GM18867 (cell line): ENCODE data around the gene PPIB.
"Not testable (repeated sequence)": the region's sequence is repeated elsewhere in the genome, so short reads cannot be mapped to it uniquely, and the experiment has no call there.

Experiments
- ATAC-seq: cut with Tn5 transposase; IDR thresholded peaks from one replicate; pipeline ENCODE4 v1.9.1; 2021; ENCODE audit warnings: mild to moderate bottlenecking, moderate library complexity; ENCODE audit not compliant: unreplicated experiment

The PPIB gene

DNA sequence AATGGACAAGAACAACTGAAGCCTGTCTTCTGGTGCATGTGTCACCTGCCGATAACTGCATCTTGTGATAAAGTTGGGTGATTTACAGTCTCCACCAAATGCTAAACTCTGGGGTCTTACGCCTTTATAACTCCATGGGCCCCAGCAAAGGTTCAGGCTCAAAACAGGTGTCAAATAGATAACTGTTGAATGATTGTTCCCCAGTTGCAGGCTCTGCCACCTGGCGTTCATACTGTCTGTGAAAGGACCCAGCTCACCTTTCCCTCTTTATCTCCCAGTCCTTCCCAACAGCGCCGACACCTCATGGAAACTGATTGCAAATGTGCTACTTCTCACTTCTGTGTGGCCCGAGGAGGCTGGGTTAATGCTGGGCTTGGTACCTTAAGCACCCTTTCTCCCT lies 19.5 kb downstream of the PPIB start:
- no peak for ATAC-seq

DNA sequence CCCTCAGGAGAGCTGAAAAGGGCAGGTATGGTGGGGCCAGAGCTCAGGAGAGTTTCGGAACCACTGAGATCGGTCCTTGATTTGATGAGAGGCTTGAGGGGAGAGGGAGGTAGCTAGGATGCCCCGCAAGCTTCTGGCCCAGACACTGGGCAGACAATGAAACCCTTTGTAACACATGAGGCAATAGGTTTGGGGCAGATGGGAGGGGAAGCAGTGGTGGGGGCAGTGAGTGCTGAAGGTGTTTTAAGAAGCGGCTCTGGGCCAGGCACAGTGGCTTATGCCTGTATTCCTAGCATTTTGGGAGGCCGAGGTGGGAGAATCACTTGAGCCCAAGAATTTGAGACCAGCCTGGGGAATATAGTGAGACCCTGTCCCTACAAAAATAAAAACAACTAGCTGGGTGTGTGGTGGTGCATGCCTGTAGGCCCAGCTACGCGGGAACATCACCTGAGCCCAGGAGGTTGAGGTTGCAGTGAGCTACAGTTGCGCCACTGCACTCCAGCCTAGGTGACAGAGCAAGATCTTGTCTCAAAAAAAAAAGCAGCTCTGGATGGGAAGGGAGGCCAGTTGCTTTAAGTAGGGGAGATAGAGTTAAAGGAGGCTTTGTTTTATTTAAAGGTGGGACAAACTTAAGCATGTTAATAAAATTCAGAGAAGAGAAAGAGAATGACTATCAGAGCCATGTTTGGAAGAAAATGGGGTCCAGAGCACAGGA lies 20.9 kb downstream of the PPIB start:
- ATAC-seq = no peak

DNA sequence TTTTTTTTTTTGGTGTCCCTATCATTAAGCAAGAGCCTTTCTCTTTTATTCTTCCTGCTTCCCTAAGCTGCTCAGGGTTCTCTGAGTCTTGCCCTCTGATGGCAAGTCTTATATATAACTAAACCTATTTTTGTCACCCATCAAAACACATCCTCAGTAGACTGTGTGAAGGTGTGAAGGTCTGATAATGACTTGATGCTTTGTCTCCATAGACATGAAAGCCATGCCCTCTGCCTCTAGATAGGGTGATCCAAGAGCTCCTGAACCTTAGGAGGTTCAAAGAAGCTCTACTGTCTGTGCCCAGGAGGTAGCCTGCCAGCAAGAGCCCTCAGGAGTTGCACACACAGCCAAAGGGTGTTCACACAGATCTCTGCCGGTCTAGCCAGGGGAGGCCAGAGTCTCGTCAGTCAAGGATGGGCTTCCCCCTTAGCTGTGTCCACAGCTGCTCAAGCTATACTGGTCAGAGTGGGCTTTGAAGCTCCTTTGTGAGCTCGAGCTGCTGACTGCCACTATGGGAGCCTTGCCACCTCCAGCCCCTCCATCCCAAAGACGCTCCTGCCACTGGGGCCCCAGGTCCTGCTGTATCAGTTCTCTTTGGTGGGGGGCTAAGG lies 24.4 kb downstream of the PPIB start:
- no peak for ATAC-seq

DNA sequence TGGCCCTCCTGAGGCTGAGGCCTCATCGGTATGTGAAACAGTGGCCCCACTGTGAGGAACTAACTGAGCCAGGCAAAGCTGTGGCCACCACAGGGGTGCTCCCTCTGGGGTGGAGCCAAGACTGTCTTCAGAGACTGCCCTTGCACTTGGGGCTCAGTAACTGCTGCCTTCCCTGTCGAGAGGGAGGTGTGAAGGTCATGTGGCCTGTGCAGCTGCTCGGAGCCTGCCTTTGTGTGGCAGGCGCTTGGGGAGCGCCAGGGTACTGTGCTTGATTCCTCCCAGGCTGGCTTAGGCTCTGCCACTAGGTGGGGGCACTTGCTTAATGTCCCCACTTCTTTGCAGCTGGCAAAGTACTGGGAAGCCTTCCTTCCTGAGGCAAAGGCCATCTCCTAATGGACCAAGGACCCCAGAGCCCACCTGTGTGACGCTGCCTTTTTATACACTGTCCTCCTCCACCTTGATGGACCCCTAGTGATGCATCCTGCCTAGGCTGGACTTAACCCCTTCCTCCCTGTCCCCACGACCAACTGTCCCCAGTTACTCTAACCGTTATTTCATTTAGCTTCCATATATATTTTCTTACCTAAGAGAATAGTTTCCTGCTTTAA lies 25.5 kb downstream of the PPIB start:
- ATAC-seq = no peak

DNA sequence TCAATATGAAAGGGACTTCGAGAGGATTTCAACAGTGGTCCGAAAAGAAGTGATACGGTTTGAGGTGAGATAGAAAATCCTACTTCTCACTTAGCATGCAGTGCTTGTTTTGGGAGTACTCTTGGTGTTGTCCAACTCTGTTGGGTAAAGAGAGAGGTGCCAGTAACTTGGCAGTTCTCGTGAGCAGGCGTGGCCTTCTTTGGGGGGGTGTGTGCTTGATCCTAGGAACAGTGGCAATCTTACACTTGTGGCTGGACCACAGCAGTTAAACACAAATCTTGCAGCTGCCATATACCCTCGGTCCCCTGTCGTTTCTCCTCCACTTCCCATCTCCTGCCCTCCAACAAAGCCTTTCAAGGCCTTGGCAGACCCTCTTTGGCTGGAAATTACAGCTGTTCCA lies 26.5 kb downstream of the PPIB start:
- ATAC-seq = no peak

DNA sequence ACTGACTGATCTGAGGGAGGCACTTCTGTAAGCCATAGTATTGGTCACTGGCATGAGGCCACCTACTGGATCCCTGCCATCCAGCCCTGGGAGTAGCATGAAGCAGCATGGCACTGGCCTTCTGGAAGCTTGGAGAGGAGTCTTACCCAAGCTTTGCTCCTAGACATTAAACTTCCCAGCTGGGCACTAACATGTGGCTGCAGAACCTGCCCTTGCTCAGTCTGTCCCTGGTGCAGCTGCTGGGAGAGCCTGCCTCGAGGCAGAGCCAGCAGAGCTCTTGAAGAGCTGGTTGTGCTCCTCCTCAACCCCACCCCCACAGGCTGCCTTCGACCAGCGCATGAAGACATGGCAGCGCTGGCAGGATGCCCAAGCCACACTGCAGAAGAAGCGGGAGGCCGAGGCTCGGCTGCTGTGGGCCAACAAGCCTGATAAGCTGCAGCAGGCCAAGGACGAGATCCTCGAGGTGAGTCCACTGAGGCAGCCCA lies 28.4 kb downstream of the PPIB start:
- ATAC-seq = no peak

DNA sequence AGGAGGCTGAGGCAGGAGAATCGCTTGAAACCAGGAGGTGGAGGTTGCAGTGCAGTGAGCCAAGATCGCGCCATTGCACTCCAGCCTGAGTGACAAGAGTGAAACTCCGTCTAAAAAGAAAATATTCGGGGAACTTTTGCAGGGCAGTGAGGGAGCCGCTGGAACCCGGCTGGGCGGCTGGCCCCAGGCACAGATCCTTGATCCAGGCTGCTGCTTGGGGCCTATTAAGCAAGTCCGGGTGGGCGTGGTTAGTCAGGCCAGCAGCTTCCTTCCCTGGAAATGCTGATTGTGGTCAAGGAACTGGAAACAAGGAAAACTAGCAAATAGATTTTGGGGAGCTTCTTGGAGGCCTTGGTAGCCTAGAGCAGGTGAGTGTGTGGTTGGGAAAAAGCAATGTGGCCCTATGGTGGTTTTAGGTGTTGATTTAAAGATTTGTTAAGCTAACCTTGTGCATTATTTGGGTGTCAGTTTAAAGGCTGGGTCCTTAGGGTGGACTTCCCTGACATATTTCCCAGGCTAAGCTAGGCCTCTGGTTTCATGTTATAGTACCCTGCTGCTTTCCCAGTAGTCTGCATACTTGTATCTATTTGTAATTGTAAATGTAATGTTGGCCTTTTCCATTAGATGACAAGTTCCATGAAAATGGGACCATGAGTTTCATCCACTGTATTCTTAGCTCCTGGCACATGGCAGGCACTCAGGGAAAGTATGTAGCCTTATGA lies 29.0 kb downstream of the PPIB start:
- no peak for ATAC-seq

DNA sequence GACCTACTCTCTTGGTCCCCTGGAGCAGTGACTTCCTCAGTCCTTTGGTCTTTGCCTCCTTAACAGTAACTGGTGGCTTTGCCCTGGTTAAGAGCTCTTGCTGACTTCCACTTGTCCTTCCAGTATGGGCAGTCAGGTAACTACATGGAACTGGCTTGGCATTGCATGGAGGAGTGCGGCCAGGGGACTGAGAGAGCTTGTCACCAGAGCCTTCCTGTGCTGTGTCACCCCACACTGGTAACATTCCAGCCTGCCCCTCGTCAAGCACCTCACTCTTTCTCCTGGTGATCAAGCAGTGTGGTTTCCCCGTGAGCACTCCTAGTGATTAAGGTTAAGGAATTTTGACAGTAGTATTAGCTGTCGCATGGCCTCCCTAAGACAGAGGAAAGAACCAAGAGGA lies 30.6 kb downstream of the PPIB start:
- ATAC-seq = no peak

DNA sequence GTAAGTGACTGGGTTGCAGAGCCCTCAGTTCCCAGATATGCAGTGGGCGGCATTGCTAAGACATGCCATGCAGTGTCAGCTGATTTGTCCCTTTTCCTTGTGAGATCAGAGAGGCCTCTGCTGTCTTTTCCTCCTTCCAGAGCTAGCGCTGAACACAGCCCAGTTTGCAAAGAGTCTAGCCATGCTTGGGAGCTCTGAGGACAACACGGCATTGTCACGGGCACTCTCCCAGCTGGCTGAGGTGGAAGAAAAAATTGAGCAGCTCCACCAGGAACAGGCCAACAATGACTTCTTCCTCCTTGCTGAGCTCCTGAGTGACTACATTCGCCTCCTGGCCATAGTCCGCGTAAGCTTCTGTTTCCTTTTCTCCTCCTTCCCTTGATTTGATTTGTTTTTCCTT lies 31.3 kb downstream of the PPIB start:
- ATAC-seq = no peak

DNA sequence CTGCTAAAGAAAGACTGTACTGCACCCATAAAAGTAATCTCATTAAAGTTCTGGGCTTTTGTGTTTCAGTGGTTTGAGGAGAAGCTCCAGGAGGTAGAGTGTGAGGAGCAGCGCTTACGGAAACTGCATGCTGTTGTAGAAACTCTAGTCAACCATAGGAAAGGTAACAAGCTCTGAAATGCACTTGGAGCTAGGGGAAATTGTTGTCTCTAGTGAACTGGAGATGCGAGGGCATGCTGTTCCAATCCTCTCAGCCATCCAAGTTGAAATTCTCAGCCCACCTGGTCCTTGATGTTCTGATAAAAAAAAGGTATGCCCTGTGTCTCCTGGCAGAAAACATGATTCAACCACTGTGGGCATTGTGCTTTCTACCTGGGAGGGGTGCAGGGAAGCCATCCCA lies 32.7 kb downstream of the PPIB start:
- ATAC-seq = no peak

DNA sequence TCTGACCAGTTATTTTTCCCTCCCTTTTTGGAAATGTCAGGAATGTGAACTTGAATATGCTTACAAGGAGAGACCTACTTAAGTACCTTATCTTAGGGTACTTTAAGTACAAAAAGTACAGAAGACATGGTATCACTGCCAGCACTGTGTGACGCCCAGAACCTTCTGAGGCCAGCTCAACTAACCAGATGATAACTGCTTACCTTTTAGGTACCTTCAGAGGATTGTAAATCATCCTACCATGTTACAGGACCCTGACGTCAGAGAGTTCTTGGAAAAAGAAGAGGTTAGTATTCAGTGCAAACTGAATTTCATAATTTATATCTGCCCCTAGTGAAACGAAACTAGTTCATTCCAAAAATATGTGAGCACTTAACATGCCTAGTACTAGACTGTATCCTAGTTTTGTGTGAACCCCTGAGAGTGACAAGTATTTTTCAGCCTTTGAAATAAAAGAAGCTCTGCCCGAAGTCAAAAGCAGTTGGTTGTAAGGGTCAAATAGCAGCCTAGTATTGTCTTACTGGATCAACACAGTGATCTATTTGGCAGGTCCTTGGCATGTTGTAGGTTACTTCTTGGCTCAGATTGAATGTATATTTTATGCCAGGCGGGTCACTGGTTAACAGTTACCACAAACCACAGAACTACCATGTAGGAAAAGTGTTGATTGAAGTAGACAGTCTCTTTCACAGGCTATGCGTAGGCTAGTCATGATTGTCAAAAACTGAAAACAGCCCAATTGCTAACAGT lies 35.1 kb downstream of the PPIB start:
- ATAC-seq = no peak

DNA sequence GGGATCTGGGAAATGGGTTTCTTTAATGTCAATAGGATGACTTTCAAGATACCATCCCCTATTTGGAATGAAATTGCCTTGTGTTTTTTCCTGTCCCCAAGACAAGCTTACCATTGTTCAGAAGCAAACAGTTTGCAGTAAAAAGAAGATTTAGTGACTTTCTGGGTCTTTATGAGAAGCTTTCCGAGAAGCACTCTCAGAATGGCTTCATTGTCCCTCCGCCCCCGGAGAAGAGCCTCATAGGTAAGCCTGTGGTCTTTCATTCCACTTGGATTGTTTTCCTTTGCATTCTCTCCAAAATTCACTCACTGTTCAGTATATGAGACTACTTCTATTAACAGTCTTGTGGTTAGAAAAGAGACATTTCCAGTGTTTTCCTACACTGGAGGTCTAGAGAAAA lies 36.8 kb downstream of the PPIB start:
- ATAC-seq = no peak

DNA sequence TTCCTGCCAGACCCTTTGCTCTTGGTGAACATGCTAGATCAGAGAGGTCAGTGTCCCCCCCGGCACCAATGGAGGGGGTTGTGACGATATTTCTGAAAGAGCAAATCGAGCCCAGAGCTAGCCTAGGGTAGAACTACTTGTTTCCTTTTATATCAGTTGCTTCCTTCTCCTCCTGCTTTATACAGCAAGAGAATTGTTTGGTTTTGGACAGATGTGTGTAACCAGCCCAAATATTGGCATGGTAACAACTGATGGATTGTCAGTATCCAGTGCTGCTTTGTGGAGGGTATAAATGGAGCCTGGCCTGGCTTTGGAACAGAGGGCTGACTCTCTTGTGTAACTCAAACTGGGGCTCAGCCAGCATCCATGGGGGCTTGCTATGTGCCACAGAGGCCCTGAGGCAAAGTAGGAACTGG lies 39.9 kb downstream of the PPIB start:
- no peak for ATAC-seq

DNA sequence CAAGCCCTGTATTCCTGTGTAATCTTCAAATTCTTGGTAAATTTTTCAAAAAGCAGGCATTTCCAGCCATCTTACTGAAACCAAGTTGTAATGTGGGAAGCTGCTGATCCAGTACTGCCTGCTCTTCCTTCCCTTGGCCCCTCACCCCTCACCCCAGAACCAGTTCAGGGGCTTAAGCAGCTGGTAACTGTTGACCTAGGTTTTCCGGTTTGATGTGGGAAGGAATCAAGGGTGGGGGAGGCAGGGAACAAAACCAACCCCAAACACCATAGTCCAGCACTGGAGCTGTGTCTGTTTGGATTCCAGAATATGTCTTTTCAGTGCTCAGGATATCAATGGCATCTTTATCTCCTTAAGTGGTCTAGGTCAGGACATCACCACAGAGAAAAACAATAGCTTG lies 40.4 kb downstream of the PPIB start:
- ATAC-seq = no peak

DNA sequence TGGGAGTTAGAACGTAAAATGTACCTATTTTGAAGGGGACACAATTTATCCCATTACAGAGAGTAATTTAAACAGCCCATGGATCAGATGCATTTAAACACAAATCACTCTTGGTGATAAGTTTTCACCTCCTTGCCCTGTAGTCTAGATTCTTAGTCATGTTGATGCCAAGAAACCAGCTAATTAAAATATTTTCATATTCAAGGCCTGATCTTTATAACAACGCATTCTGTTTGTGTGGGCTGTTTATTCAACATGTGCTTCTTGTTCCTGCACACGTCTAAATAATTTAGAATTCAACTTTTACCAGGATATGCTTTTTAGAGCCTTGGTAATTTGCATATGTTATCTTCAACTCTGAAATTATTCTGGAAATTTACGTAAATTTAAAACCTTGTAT lies 41.2 kb downstream of the PPIB start:
- ATAC-seq = no peak

DNA sequence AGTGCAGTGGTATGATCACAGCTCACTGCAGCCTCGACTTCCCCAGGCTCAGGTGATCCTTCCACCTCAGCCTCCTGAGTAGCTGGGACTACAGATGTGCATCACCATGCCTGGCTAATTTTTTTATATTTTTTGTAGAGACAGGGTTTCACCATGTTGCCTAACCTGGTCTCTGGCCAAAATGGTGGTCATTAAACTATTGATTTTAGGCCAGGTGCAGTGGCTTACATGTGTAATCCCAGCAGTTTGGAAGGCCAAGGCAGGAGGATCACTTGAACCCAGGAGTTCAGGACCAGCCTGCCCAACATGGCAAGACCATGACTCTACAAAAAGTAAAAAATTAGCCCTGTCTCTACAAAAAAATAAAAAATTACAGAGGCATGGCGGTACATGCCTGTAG lies 42.5 kb downstream of the PPIB start:
- ATAC-seq = not testable (repeated sequence)

DNA sequence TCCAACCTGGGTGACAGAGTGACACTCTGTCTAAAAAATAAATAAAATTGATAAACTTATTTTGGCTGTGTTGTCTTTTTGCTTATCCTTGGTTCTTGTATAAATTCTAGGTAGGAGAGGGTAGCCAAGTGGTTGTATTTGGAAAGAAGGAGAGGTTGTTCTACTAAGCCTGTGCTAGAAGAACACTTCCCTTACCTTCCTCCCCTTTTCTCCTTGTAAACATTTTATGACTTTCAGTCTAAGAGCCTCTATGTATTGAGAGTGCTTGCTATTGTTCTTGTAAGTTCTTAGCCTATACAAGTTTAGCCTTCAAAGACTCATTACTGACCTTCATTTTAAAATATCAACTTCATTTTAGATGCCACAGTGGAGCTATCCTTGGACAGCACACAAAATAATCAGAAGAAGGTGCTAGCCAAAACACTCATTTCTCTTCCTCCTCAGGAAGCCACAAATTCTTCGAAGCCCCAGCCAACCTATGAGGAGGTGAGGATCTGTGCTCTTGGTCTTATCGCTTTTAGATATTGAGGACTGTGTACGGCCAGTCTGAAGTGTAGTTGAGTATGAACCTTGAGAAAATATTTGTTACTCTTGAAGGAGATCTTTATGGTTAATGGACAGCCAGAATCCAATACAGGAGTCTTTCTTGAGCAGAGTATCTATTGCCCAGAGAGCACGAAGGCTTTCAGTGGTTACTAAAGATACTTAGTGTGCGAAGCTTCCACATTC lies 44.9 kb downstream of the PPIB start:
- no peak for ATAC-seq

DNA sequence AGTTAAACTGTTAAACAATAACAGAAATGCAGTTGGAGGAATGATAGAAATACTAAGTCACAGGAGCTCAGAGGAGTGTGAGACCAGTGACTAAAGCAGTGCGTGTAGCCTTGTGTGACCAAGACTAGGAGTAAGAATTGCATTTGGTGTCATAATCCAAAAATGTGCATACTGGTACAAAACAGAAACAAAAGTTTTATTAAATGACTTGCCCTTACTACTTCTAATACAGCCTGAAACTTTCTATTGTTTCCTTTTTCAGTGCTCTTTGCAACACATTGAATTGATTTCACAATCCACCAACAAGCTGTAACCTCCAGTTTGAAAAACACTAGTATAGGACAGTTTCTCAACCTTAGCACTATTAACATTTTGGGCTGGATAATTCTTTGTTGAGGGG lies 49.9 kb downstream of the PPIB start:
- no peak for ATAC-seq

DNA sequence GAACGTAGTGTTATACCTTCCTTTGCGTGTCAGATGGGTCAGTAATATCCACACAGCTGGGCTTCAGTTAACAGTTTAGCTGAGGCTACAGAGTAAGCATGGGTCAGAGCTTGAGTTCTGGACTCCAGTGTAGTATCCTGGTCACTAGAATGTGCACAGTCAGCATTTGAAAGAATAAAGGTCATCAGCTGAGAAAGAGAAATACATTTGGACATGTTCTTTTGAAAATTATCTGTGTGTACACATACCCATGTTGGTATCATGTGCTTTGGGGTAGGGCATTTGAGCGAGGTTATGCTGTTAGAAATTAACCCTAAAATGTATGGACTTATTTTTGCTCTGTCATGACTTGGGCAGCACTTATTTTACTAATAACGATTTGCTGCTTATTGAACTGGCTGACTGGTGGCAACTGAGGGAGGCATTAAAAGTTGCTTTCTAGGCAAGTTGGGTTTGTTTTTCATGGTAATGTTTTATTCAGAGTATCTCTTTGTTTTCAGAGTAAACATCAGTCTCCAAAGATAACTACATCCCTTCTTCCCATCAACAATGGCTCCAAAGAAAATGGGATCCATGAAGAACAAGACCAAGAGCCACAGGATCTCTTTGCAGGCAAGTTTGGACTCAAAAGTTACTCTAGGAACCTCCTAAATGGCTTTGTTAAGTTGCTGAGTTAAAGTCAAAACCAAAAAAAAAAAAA lies 50.6 kb downstream of the PPIB start:
- no peak for ATAC-seq

DNA sequence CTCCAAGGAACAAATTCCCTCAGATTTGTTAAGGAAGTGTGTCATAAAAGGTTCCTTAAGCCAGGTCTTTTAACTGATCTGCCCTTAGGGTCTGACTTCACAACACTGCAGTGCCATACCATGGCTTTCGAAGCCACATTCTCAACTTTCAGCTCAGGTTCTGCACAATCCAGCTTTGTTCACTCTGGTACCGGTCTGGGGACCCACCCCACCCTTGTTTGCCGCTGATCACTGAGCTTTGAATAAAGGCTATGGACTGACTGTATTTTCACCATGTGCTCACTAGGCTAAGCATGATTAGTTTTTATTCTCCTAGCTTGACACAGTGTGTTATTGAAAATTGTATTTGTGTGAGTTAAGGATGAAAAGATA lies 51.2 kb downstream of the PPIB start:
- peak; percentile 3 for ATAC-seq
